Astrocyte (in vitro differentiated cells and primary cell): ENCODE results near the gene HS6ST2.

Experiments
- CTCF ChIP-seq: IDR thresholded peaks from 2 replicates; pipeline ENCODE4 v1.5.1; 2011; ENCODE audit warnings: low read depth, mild to moderate bottlenecking, inconsistent platforms, low read length, moderate library complexity; ENCODE audit not compliant: insufficient read depth
- EZH2 ChIP-seq: IDR thresholded peaks from 2 replicates; pipeline ENCODE4 v1.6.1; 2012; ENCODE audit warnings: mild to moderate bottlenecking, low read length, inconsistent platforms; ENCODE audit not compliant: insufficient read depth

DNA sequence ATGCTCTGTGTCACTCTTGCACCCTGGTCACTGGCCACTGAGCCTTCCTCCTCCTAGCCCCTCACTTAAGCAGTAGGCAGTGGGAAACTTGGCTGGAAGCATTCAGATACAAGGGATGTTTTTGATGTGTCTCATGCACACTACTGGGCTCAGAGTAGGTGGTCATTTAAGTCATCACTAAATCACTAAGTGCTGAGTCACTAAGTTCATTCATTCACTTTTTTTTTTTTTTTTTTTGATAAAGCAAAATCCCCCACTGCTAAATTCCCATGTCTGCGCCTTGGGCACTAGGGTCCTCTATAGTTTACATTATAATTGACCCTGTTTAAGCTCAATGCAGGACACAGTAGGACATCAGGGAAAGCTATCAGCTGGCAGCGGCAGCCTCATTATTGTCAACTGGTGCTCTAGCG lies 287.2 kb downstream of the HS6ST2 start:
- TF ChIP-seq CTCF (no peak), EZH2 (no peak)
